Stomach (tissue), 4 donors: ENCODE results near the gene LAMTOR3.

ENCODE experiments used
- EP300 ChIP-seq: sonication (generic); formaldehyde crosslinking; IDR thresholded peaks from one replicate; pipeline ENCODE4 v1.6.1; 2017; ENCODE audit warnings: antibody characterized with exemption
- POLR2A ChIP-seq, 4 donors: fragments of 450-650 bp; IDR thresholded peaks; one replicate each; pipeline ENCODE4 v1.6.1; 2016; ENCODE audit warnings: antibody characterized with exemption in 4 of 4, control low read depth in 2 of 4, mild to moderate bottlenecking in 1 of 4, moderate library complexity in 1 of 4
- POLR2AphosphoS5 ChIP-seq, 3 donors: sonication (generic); formaldehyde crosslinking; IDR thresholded peaks; one replicate each; pipeline ENCODE4 v1.6.1; 2016; ENCODE audit warnings: antibody characterized with exemption in 3 of 3
- TF ChIP-seq, protein P1 (sequence below), 7 experiments: fragments of 450-650 bp in 4 of 7; fragments of 200-600 bp in 3 of 7; sonication (generic) in 3 of 7; IDR thresholded peaks; one replicate each; pipeline ENCODE4 v1.5.1; 2016 to 2019; ENCODE audit warnings: antibody characterized with exemption in 7 of 7, control low read depth in 2 of 7, mild to moderate bottlenecking in 1 of 7

DNA sequence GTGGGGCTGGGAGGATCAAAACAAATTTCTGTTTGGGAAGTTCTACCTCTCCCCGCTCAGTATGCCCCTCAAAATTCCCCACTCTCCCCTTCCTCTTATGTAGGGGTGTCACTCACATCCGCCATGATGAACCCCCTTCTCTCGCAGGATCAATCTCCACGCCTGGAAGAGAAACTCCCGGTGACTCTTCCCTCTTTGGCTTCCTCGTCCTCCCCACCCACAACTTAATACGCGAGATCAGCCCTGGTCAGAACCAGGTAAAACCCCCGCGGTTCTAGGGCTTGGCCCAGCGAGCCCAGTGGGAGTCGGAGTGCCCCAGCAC lies 427 bp downstream of the LAMTOR3 start:
- TF ChIP-seq, protein P1, sequence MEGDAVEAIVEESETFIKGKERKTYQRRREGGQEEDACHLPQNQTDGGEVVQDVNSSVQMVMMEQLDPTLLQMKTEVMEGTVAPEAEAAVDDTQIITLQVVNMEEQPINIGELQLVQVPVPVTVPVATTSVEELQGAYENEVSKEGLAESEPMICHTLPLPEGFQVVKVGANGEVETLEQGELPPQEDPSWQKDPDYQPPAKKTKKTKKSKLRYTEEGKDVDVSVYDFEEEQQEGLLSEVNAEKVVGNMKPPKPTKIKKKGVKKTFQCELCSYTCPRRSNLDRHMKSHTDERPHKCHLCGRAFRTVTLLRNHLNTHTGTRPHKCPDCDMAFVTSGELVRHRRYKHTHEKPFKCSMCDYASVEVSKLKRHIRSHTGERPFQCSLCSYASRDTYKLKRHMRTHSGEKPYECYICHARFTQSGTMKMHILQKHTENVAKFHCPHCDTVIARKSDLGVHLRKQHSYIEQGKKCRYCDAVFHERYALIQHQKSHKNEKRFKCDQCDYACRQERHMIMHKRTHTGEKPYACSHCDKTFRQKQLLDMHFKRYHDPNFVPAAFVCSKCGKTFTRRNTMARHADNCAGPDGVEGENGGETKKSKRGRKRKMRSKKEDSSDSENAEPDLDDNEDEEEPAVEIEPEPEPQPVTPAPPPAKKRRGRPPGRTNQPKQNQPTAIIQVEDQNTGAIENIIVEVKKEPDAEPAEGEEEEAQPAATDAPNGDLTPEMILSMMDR (IDR thresholded peaks at IDR 0.05): no peak
- no peak for TF ChIP-seq POLR2A (IDR thresholded peaks at IDR 0.05)
- no peak for TF ChIP-seq EP300
- no peak for TF ChIP-seq POLR2AphosphoS5 (IDR thresholded peaks at IDR 0.05)
